ENCODE data around the gene S100A5.
"Not testable (repeated sequence)": the region's sequence is repeated elsewhere in the genome, so short reads cannot be mapped to it uniquely, and the experiment has no call there.

S100A5 gene

DNA sequence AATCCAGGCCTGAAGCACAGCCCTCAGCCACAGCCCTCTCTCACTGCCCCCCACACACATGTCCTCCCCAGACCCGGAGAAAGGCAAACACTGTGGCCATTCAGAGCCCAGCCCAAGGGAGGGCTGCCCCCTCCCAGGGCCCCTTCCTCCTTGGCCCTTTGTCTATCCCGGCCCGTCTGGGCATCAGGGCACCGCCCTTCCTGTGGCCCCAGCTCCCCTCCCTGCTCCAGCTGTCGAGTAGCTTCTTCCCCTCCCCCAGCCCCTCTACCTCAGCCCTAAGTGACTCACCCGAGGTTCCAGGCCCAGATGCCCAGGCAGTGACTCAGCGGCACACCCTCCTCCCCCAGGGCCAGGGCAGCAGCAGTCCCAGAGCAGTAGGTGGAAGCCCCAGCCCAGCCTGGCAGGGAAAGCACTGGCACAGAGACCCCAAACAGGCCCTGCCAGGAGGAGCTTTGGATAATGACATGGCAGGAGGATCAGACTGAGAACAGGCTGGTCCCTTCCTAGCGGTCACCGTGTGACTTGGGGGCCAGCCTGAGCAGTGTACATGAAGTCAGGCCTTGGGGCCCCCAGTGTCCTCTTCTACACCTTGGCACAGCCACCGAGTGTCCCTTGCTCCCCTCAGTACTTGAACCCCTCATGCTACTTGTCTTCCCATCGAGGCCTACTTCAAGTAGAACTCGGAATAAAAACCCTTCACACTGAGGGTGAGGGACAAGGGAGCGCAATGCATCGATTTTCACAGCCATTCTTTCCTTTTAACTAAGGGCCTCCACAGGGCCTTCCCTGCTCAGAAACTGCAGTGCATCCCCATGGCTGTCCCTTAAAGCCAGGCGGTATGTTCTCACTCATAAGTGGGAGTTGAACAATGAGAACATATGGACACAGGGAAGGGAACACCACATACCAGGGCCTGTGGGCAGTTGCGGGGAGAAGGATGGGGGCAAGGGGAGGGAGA is 26.0 kb upstream of the S100A5 start:
- peak; percentile 87 for DNase-seq (ENCODE audit: low spot score)

DNA sequence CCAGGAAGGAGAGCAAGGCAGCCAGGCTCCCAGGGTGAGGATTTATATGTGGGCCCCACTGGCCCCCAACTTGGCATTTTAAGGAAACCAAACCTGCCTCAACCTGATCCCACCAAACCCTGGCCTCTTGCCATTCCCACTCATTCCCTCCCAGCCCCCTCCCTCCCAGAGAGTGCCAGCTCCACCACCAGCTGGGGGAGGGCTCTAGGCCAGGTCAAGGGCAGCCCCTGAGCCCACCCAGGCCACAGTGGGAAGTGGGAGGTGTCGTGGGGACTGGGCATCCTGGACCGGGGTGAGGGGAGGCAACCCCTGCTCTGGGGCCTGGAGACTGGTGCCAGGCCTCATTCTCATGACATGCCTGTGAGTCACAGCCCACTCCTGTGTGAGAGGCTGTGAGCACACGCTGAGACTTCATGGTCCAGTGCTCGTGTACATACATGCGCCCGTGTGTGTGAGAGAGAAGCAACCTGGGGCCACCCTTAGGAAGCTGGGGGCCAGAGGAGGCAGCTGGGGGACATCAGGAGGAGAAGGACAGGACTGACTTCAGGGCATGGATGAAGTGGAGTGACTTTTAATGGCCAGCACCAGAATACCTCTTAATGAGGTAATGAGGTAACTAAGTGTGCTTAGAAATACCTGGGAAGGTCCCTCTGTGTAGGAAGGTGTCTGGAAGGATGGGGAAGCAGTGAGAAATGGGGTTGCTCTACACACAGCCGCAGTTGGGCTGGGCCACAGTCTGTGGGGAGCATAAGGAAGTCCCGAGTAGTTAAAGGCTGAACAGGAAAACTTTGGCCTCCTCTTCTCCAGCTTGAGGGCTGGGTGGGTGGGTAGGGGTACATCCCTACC is 25.0 kb upstream of the S100A5 start, which contains the start of gene S100A2:
Gene S100A2 (minus strand): TSS at position 316 of the 846 bp plus-strand sequence. CDS start 1,967 bp downstream, outside the sequence.
- DNase-seq (ENCODE audit: low spot score), result no peak

DNA sequence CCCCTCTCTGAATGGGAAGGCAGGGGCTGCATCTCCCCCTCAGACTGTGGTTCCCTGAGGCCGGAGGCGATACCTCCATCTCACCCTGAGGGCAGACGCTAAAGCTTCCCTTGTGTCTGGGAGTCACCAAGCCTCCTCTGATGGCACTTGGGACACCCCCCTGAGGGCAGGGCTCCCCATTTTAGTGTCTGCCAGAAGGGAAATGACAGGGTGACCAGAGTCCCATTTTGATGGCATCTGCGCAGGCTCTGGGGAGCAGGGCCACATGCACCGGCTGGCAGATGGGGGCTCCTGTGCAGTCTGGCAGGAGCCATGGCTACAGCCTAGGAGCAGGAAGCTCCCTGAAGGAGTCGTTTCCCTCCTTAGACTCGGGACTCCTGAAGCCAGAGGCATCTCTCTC is 23.3 kb upstream of the S100A5 start:
- no peak for DNase-seq (ENCODE audit: low spot score)

GRCh38 chr1:153563483-153563901 is 22.8 kb upstream of the S100A5 start:
- no peak for DNase-seq (ENCODE audit: low spot score)

DNA sequence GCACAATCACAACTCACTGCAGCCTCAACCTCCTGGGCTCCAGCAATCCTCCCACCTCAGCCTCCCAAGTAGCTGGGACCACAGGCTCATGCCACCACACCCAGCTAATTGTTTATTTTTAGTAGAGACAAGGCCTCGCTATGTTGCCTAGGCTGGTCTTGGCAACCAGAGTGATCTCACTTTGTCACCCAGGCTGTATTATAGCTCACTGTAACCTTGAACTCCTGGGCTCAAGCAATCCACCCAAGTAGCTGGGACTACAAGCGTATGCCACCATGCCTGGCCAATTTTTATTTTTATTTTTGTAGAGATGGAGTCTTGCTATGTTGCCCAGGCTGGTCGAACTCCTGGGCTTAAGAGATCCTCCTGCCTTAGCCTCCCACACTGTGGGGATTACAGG is 21.3 kb upstream of the S100A5 start:
- DNase-seq (ENCODE audit: low spot score), result not testable (repeated sequence)

- DNase-seq (ENCODE audit: low spot score), result no peak
These were observed 20.8 kb upstream of the S100A5 start for GRCh38 chr1:153561466-153561985.

DNA sequence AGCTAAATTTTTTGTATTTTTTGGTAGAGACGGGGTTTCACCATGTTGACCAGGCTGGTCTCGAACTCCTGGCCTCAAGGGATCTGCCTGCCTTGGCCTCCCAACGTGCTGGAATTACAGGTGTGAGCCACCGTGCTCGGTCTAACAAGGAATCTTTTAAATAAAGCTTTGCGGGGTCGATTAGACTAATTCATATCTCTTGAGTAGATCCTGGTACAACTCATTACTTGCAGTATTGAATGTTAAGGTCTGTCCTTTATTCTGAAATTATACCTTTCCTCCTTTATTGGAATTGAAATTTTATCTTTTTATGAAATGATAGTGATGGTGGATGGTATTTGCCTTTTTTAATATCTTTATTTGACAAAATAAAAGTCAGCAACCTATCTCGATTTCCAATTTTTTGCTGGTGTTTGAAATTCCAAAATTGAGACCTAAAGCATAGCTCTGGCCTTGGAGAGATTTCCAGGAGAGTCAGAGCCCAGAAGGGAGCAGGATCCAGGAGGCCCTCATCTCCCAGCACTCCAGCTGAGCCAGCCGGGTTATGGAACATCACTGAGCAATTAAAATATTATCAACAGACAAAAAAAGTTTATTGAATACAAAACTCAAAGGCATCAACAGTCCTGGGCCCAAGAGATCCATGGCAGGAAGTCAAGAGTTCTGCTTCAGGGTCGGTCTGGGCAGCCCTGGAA is 20.2 kb upstream of the S100A5 start:
- no peak for DNase-seq (ENCODE audit: low spot score)

GRCh38 chr1:153560241-153560640 is 19.5 kb upstream of the S100A5 start:
- no peak for DNase-seq (ENCODE audit: low spot score)

GRCh38 chr1:153557877-153558276 is 17.1 kb upstream of the S100A5 start:
- DNase-seq (ENCODE audit: low spot score), result no peak

DNA sequence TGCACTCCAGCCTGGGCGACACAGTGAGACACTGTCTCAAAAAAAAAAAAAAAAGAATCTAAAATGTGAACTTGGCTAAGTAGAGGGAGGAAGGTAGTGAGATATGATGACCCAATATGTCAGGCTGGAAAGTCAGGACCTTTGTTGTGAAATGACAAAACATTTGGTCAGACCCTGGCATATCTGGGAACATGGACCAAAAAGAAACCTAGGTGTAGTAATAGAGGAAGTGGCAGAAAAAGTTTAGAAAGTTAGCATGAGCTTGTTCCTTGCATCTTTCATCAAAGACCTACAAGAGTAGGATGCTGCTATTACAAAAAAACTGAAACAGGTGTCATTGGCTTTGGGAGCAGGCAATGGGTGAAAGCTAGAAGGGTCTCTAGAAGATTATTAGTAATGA is 15.6 kb upstream of the S100A5 start:
- no peak for DNase-seq (ENCODE audit: low spot score)

DNA sequence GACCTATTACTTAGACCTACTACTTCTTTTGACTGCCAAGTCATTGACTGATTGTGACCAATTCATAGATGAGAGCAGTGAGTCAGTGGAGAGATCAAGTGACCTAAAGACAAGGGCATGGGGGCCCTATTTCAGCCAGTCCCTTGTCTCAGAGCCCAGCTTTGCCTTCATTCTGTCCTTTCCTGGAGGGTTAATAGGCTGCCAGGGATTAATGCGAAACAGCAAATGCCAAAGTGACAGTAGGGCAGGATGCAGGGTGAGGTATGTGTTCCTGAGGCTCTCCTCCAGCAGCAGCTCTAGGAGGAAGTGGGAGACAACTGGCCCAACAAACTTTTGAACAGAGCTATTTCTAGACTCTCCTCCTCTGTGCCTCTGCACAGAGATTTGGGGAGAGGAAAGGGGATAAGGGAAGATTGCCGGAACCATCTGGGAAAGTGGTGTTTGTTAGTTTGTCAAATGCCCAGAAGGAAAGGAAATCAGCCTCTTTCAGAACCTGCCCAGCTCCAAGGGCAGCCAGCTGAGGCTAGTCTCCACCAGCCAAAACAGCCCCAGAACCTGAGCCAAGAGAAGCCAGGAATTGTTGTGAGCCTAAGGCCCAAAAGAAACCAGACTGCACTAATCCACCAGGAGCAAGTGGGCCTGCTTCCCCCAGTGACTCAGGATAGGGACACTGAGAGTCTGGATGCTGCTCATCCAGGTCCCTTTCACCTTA is 13.3 kb upstream of the S100A5 start:
- DNase-seq (ENCODE audit: low spot score), result no peak

DNA sequence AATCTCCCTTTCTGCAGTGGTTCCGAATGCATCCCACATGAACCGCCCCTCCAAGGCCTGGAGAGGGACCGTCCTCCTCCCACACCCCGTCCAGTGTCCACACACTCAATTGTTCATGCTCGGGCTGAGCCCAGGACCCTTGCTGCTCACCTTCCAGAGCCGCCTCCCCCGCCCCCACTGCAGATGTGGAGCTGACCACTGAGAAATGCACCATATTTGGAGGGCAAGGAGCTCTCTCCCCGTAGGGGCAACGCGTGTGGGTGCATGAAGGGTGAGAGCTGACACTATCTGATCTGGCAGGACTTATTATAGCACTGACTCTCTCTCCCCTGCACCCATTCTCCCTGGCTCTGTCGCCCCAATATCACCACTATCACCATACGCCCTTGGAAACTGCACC is 12.4 kb upstream of the S100A5 start:
- no peak for DNase-seq (ENCODE audit: low spot score)

GRCh38 chr1:153552335-153552734 is 11.6 kb upstream of the S100A5 start:
- DNase-seq (ENCODE audit: low spot score), result no peak

- DNase-seq (ENCODE audit: low spot score), result no peak
These were observed 10.2 kb upstream of the S100A5 start for GRCh38 chr1:153550827-153551500.

GRCh38 chr1:153550398-153550758 is 9.6 kb upstream of the S100A5 start:
- DNase-seq (ENCODE audit: low spot score), result no peak

- no peak for DNase-seq (ENCODE audit: low spot score)
These were observed 9.1 kb upstream of the S100A5 start for GRCh38 chr1:153549741-153550397.

GRCh38 chr1:153548722-153549688 is 8.3 kb upstream of the S100A5 start, which contains the start of gene S100A3:
S100A3 (minus strand) TSS chr1:153549258; CDS start chr1:153548485, 773 bp downstream.
- no peak for DNase-seq (ENCODE audit: low spot score)

GRCh38 chr1:153547560-153548551 is 7.1 kb upstream of the S100A5 start:
- DNase-seq (ENCODE audit: low spot score), result no peak

Measured in HuH-7.5 (cell line).